Neutrophil (primary cell): ENCODE results near the gene BMPR1A.

ENCODE experiments used
- H3K27ac ChIP-seq: fragments of 200-600 bp; sonication (generic); 2 replicates; pipeline ENCODE4 v1.5.1; 2016; ENCODE audit warnings: mild to moderate bottlenecking, moderate library complexity
- H3K27me3 ChIP-seq: fragments of 200-600 bp; sonication (generic); 2 replicates; pipeline ENCODE4 v1.6.0; 2016; ENCODE audit warnings: mild to moderate bottlenecking
- H3K36me3 ChIP-seq: fragments of 200-600 bp; sonication (generic); 2 replicates; pipeline ENCODE4 v1.5.1; 2017
- H3K4me1 ChIP-seq, 2 experiments: fragments of 200-600 bp in 1 of 2; sonication (generic) in 1 of 2; 1 replicate in 1 of 2; 2 replicates in 1 of 2; pipeline versions ENCODE4 v1.5.1 to v1.6.1; 2013 to 2016; ENCODE audit warnings: low read depth in 1 of 2, low read length in 1 of 2, mild to moderate bottlenecking in 1 of 2, moderate library complexity in 1 of 2; ENCODE audit not compliant: control insufficient read depth in 1 of 2, insufficient read depth in 1 of 2
- H3K4me3 ChIP-seq, 2 experiments: fragments of 200-600 bp in 1 of 2; sonication (generic) in 1 of 2; 1 replicate in 1 of 2; 2 replicates in 1 of 2; pipeline ENCODE4 v1.5.1; 2013 to 2016; ENCODE audit warnings: low read depth in 1 of 2, low read length in 1 of 2, mild to moderate bottlenecking in 1 of 2, moderate library complexity in 1 of 2
- H3K9me3 ChIP-seq: fragments of 200-600 bp; sonication (generic); 2 replicates; pipeline ENCODE4 v1.5.1; 2016
- CTCF ChIP-seq: fragments of 200-600 bp; sonication (generic); IDR thresholded peaks from 2 replicates; pipeline ENCODE4 v1.5.1; 2016; ENCODE audit warnings: antibody characterized with exemption

BMPR1A gene

GRCh38 chr10:86725980-86726676 lies 30.3 kb upstream of the BMPR1A start:
- no peak overlapping the region for H3K4me3 ChIP-seq
- H3K27me3 ChIP-seq: peaks cover 27% of the 10 kb centered on the region
- no peak overlapping the region for H3K27ac ChIP-seq
- no peak for TF ChIP-seq CTCF
- no peaks in the 10 kb centered on the region for H3K36me3 ChIP-seq
- no peaks in the 10 kb centered on the region for H3K4me1 ChIP-seq
- no peaks in the 10 kb centered on the region for H3K9me3 ChIP-seq

- Histone ChIP-seq H3K27me3 (peaks cover 22% of the 10 kb centered on the region), H3K4me1 (no peaks in the 10 kb centered on the region)
- TF ChIP-seq CTCF: no peak
These were observed 29.8 kb upstream of the BMPR1A start for GRCh38 chr10:86726677-86726999.

GRCh38 chr10:86727470-86727869 lies 28.9 kb upstream of the BMPR1A start:
- no peak overlapping the region for H3K4me3 ChIP-seq
- no peak overlapping the region for H3K27ac ChIP-seq
- H3K27me3 ChIP-seq: peaks cover 19% of the 10 kb centered on the region
- H3K4me1 ChIP-seq: no peaks in the 10 kb centered on the region
- no peak for TF ChIP-seq CTCF
- H3K36me3 ChIP-seq: no peaks in the 10 kb centered on the region
- H3K9me3 ChIP-seq: no peaks in the 10 kb centered on the region

More at GRCh38 chr10:86726677-86726999, 29.8 kb upstream of the BMPR1A start:
- Histone ChIP-seq H3K9me3 (no peaks in the 10 kb centered on the region), H3K27ac (no peak overlapping the region), H3K36me3 (no peaks in the 10 kb centered on the region), H3K4me3 (no peak overlapping the region)

- Histone ChIP-seq H3K27me3 (peaks cover 19% of the 10 kb centered on the region), H3K27ac (no peak overlapping the region), H3K36me3 (no peaks in the 10 kb centered on the region), H3K4me3 (no peak overlapping the region), H3K9me3 (no peaks in the 10 kb centered on the region), H3K4me1 (no peaks in the 10 kb centered on the region)
- TF ChIP-seq CTCF: no peak
These were observed 28.4 kb upstream of the BMPR1A start for GRCh38 chr10:86728056-86728455.

- H3K36me3 ChIP-seq: no peaks in the 10 kb centered on the region
- TF ChIP-seq CTCF: no peak
- peaks cover 30% of the 10 kb centered on the region for H3K27me3 ChIP-seq
- no peaks in the 10 kb centered on the region for H3K9me3 ChIP-seq
- no peaks in the 10 kb centered on the region for H3K4me1 ChIP-seq
- H3K27ac ChIP-seq: no peak overlapping the region
- no peak overlapping the region for H3K4me3 ChIP-seq
These were observed 26.7 kb upstream of the BMPR1A start for GRCh38 chr10:86729677-86730076.
